HCT116 (cell line): Measurements from ENCODE around the gene RFWD3. TPM values are rescaled to one million over a fixed set of nuclear protein-coding genes. Genes with fewer than 3 reads are reported as not detected.

Source experiments
- ATAC-seq: fragments of 200-7000 bp; cut with Tn5 transposase; 2 replicates; pipeline ENCODE4 v1.9.1; 2020; ENCODE audit warnings: mild to moderate bottlenecking, moderate library complexity
- BruUV-seq: library from RNA; stranded (reverse); fragments of 400-500 nt; replicated peaks from 2 replicates; lab custom pipeline; 2021; lab: Mats Ljungman, UMichigan
- CTCF ChIA-PET: fragments of 300-600 bp; sonication (Branson Sonifier 250); formaldehyde crosslinking; loops from one replicate; lab custom pipeline; 2021; ENCODE audit warnings: antibody characterized with exemption; lab: Charles Lee
- POLR2A ChIA-PET: fragments of 300-600, 350-600 bp; sonication (Branson Sonifier 250); formaldehyde crosslinking; loops from one replicate; lab custom pipeline; 2021; ENCODE audit warnings: antibody characterized with exemption; lab: Charles Lee
- RAD21 ChIA-PET, 2 experiments: fragments of 300-600 bp; sonication (Branson Sonifier 250); formaldehyde crosslinking; loops; one replicate each; lab custom pipeline; 2023; ENCODE audit warnings: low total read pairs in 2 of 2; ENCODE audit not compliant: uncharacterized antibody in 2 of 2, unreplicated experiment in 2 of 2, low non-redundant PET in 1 of 2; lab: Charles Lee
- DNase-seq: peaks from one replicate; pipeline ENCODE4 v3.0.0-alpha.2; 2010; ENCODE audit warnings: low read depth, low spot score
- H2AFZ ChIP-seq: fragments of 200-600 bp; shearing (Covaris generic), sonication (generic); 2 replicates; pipeline ENCODE4 v1.6.1; 2017; ENCODE audit warnings: low read depth, mixed run types, mixed read lengths, antibody characterized with exemption, low read length; ENCODE audit not compliant: poor library complexity, severe bottlenecking
- H3K27ac ChIP-seq: 2 replicates; pipeline ENCODE4 v1.5.1; 2012; ENCODE audit warnings: low read depth, low read length
- H3K27me3 ChIP-seq: fragments of 200-600 bp; sonication (generic); 2 replicates; pipeline ENCODE4 v1.6.1; 2016; ENCODE audit warnings: mixed run types, low read length, mixed read lengths; ENCODE audit not compliant: insufficient read depth
- H3K36me3 ChIP-seq, 2 experiments: fragments of 200-500 bp in 1 of 2; fragments of 200-600 bp in 1 of 2; sonication (Bioruptor generic) in 1 of 2; sonication (generic) in 1 of 2; 2 replicates each; pipeline versions ENCODE4 v1.5.1 to v1.6.1; 2014 to 2016; ENCODE audit warnings: low read length in 2 of 2, inconsistent platforms in 1 of 2, mixed read lengths in 1 of 2, mixed run types in 1 of 2; ENCODE audit not compliant: insufficient read depth in 2 of 2, control insufficient read depth in 1 of 2
- H3K4me1 ChIP-seq, 2 experiments: fragments of 200-600 bp in 1 of 2; sonication (generic) in 1 of 2; 2 replicates each; pipeline versions ENCODE4 v1.5.1 to v1.6.1; 2012 to 2017; ENCODE audit warnings: low read length in 2 of 2, inconsistent platforms in 1 of 2, mild to moderate bottlenecking in 1 of 2, mixed read lengths in 1 of 2, mixed run types in 1 of 2, moderate library complexity in 1 of 2; ENCODE audit not compliant: insufficient read depth in 2 of 2, control insufficient read depth in 1 of 2
- H3K4me2 ChIP-seq: fragments of 200-600 bp; sonication (generic); 2 replicates; pipeline ENCODE4 v1.6.1; 2017; ENCODE audit warnings: mixed run types, low read length, mixed read lengths
- H3K4me3 ChIP-seq, 2 experiments: fragments of 200-600 bp in 1 of 2; sonication (generic) in 1 of 2; replicated peaks in 1 of 2; 2 replicates each; pipeline ENCODE4 v1.5.1; 2011 to 2016; ENCODE audit warnings: low read length in 2 of 2, control low read depth in 1 of 2, low read depth in 1 of 2, mild to moderate bottlenecking in 1 of 2, mixed read lengths in 1 of 2, mixed run types in 1 of 2
- H3K79me2 ChIP-seq: fragments of 200-600 bp; sonication (generic); 2 replicates; pipeline ENCODE4 v1.6.1; 2017; ENCODE audit warnings: mild to moderate bottlenecking, mixed run types, low read length, moderate library complexity, mixed read lengths; ENCODE audit not compliant: insufficient read depth
- H3K9ac ChIP-seq: fragments of 200-600 bp; sonication (generic); 2 replicates; pipeline ENCODE4 v1.6.1; 2016; ENCODE audit warnings: low read length, mixed read lengths
- H3K9me2 ChIP-seq: fragments of 200-600 bp; sonication (generic), shearing (Covaris generic); 2 replicates; pipeline ENCODE4 v1.6.1; 2017; ENCODE audit warnings: mixed run types, mild to moderate bottlenecking, moderate library complexity; ENCODE audit not compliant: insufficient read depth
- H3K9me3 ChIP-seq, 2 experiments: fragments of 200-500 bp in 1 of 2; fragments of 200-600 bp in 1 of 2; sonication (Bioruptor generic) in 1 of 2; sonication (generic) in 1 of 2; 2 replicates each; pipeline ENCODE4 v1.6.1; 2014 to 2017; ENCODE audit warnings: low read length in 2 of 2, mixed read lengths in 2 of 2, inconsistent platforms in 1 of 2, low read depth in 1 of 2, mild to moderate bottlenecking in 1 of 2, mixed run types in 1 of 2, moderate library complexity in 1 of 2; ENCODE audit not compliant: control insufficient read depth in 1 of 2, insufficient read depth in 1 of 2
- H4K20me1 ChIP-seq: fragments of 200-600 bp; sonication (generic), shearing (Covaris generic); 2 replicates; pipeline ENCODE4 v1.6.1; 2017; ENCODE audit warnings: mixed run types, mild to moderate bottlenecking, moderate library complexity; ENCODE audit not compliant: insufficient read depth
- CEBPB ChIP-seq: IDR thresholded peaks from 2 replicates; pipeline ENCODE4 v1.6.1; 2012; ENCODE audit warnings: low read depth
- EGR1 ChIP-seq: IDR thresholded peaks from 2 replicates; pipeline ENCODE4 v1.6.1; 2012; ENCODE audit warnings: low read depth
- ELF1 ChIP-seq: IDR thresholded peaks from 2 replicates; pipeline ENCODE4 v1.6.1; 2012; ENCODE audit warnings: low read depth, borderline replicate concordance
- EZH2phosphoT487 ChIP-seq: fragments of 200-600 bp; IDR thresholded peaks from 2 replicates; pipeline ENCODE4 v1.6.1; 2018; ENCODE audit warnings: antibody characterized with exemption, borderline replicate concordance
- POLR2A ChIP-seq: IDR thresholded peaks from 2 replicates; pipeline ENCODE4 v1.7.0; 2011; ENCODE audit warnings: borderline replicate concordance; ENCODE audit not compliant: insufficient read depth, insufficient read length; ENCODE audit errors: extremely low read depth
- POLR2AphosphoS5 ChIP-seq: IDR thresholded peaks from 2 replicates; pipeline ENCODE4 v1.6.1; 2011; ENCODE audit warnings: mild to moderate bottlenecking, low read depth, low read length, moderate library complexity
- RAD21 ChIP-seq: IDR thresholded peaks from 2 replicates; pipeline ENCODE4 v1.6.1; 2012; ENCODE audit warnings: low read depth, mild to moderate bottlenecking
- SIN3A ChIP-seq: IDR thresholded peaks from 2 replicates; pipeline ENCODE4 v1.6.1; 2012; ENCODE audit warnings: low read depth
- SP1 ChIP-seq: IDR thresholded peaks from 2 replicates; pipeline ENCODE4 v1.6.1; 2012; ENCODE audit warnings: low read depth
- YY1 ChIP-seq: IDR thresholded peaks from 2 replicates; pipeline ENCODE4 v1.6.1; 2011; ENCODE audit warnings: low read length, low read depth, moderate library complexity, mild to moderate bottlenecking; ENCODE audit not compliant: insufficient replicate concordance; ENCODE audit errors: extremely low read depth
- ZNF274 ChIP-seq: fragments of 200-500 bp; sonication (Bioruptor generic); IDR thresholded peaks from 2 replicates; pipeline ENCODE4 v1.6.1; 2014; ENCODE audit warnings: mild to moderate bottlenecking, low read depth, low read length, inconsistent platforms
- intact Hi-C: fragments of 100-400 bp; cut with micrococcal nuclease; formaldehyde crosslinking; loops from 2 replicates; pipeline ENCODE4 v1.10.0; 2022
- total RNA-seq: library from RNA; stranded (reverse); gene quantifications from one replicate; pipeline ENCODE4 v1.2.1, GENCODE V29; 2021; ENCODE audit not compliant: unreplicated experiment
- TF ChIP-seq, protein P1 (sequence below), 3 experiments: fragments of 200-600 bp in 1 of 3; sonication (generic) in 1 of 3; IDR thresholded peaks in 2 of 3; conservative IDR thresholded peaks in 1 of 3; 2 replicates each; pipeline ENCODE4 v1.5.1; 2012 to 2017; ENCODE audit warnings: low read depth in 2 of 3, low read length in 2 of 3, antibody characterized with exemption in 1 of 3, borderline replicate concordance in 1 of 3, control low read depth in 1 of 3, mild to moderate bottlenecking in 1 of 3, mixed read lengths in 1 of 3, mixed run types in 1 of 3, moderate library complexity in 1 of 3; ENCODE audit not compliant: insufficient read depth in 1 of 3
- TF ChIP-seq, protein P2 (sequence below): IDR thresholded peaks from 2 replicates; pipeline ENCODE4 v1.6.1; 2012
- TF ChIP-seq, protein P3 (sequence below): IDR thresholded peaks from 2 replicates; pipeline ENCODE4 v1.6.1; 2012; ENCODE audit warnings: low read depth

Gene RFWD3
- total RNA-seq, 1 experiment from 2014 or later: 83.6 TPM

DNA sequence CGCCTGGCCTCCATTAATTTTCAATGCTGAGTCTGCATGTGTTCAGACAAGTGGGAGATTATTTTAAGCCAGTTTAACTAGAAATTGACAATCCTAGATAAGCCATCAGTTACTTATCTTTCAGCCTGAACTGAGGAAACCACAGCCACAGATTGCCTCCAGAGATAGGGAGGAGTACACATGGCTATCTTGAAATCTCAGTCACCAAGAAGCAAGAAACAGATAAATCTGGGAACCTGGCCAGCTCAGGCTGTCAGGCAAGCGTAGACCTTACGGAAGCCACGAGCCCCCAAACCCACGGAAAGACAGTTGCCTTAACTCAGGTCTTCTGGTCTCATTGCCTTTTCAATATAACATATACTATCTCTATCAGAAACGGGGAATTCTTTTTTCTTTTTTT lies 57.7 kb downstream of the RFWD3 start:
- Histone ChIP-seq H3K4me1 (peaks cover 22 to 35% of the 10 kb centered on the region in 2 experiments), H3K4me2 (no peak overlapping the region), H2AFZ (no peak overlapping the region), H3K9ac (no peak overlapping the region), H3K9me3 (no peaks in the 10 kb centered on the region), H3K27me3 (no peaks in the 10 kb centered on the region), H3K36me3 (no peaks in the 10 kb centered on the region), H4K20me1 (0 out of 2 replicates have a peak, but pooled peaks cover 6% of the 10 kb centered on the region), H3K27ac (no peak overlapping the region), H3K4me3 (no peak overlapping the region), H3K79me2 (peaks cover 29% of the 10 kb centered on the region), H3K9me2 (no peaks in the 10 kb centered on the region)
- ChIA-PET RAD21 (no interaction called here), CTCF (no interaction called here), POLR2A (no interaction called here)
- no peak for DNase-seq
- intact Hi-C loops: loop anchor here (10.0 kb wide), 1 partner anchor 124 kb away; no protein-coding TSS in a partner anchor
- TF ChIP-seq SIN3A (no peak), YY1 (no peak), ZNF274 (no peak), ELF1 (no peak)
- TF ChIP-seq, protein P1, sequence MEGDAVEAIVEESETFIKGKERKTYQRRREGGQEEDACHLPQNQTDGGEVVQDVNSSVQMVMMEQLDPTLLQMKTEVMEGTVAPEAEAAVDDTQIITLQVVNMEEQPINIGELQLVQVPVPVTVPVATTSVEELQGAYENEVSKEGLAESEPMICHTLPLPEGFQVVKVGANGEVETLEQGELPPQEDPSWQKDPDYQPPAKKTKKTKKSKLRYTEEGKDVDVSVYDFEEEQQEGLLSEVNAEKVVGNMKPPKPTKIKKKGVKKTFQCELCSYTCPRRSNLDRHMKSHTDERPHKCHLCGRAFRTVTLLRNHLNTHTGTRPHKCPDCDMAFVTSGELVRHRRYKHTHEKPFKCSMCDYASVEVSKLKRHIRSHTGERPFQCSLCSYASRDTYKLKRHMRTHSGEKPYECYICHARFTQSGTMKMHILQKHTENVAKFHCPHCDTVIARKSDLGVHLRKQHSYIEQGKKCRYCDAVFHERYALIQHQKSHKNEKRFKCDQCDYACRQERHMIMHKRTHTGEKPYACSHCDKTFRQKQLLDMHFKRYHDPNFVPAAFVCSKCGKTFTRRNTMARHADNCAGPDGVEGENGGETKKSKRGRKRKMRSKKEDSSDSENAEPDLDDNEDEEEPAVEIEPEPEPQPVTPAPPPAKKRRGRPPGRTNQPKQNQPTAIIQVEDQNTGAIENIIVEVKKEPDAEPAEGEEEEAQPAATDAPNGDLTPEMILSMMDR (IDR thresholded peaks at IDR 0.05 in 2 of 3, conservative IDR thresholded peaks at IDR 0.05 in 1 of 3; ENCODE audit: borderline replicate concordance in 1 of 3, insufficient read depth in 1 of 3, low read depth in 2 of 3, low read length in 2 of 3): no peak
- no peak for ATAC-seq
- no TSS peak for BruUV-seq

DNA sequence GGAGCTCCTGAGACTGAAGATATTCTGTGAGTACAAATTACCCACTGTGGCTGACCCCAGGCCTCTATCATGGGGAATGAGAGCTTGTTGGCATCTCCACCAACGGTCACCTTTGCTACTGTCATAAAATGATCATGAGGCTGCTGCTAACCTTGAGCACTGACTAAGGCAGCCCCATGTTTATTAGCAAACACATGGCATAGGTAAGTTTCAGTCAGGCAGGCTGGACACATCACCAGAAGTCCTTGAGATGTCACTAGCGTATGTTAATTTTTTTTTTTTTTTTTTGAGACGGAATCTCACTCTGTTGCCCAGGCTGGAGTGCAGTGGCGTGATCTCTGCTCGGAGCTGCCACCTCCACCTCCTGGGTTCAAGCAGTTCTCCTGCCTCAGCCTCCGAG lies 58.3 kb downstream of the RFWD3 start:
- Histone ChIP-seq H3K4me3 (no peak overlapping the region), H3K36me3 (no peaks in the 10 kb centered on the region), H3K27ac (no peak overlapping the region), H3K4me1 (peaks cover 27 to 41% of the 10 kb centered on the region in 2 experiments), H4K20me1 (0 out of 2 replicates have a peak, but pooled peaks cover 6% of the 10 kb centered on the region), H3K9me2 (no peaks in the 10 kb centered on the region), H2AFZ (no peak overlapping the region), H3K4me2 (no peak overlapping the region), H3K9me3 (no peaks in the 10 kb centered on the region), H3K27me3 (no peaks in the 10 kb centered on the region), H3K79me2 (peaks cover 35% of the 10 kb centered on the region), H3K9ac (no peak overlapping the region)
- RAD21 ChIA-PET: no interaction called here
- BruUV-seq: no TSS peak
- CTCF ChIA-PET: no interaction called here
- intact Hi-C loops: loop anchor here (10.0 kb wide), 1 partner anchor 124 kb away; no protein-coding TSS in a partner anchor
- DNase-seq (no peak), ATAC-seq (no peak)
- POLR2A ChIA-PET: no interaction called here
- TF ChIP-seq, protein P2, sequence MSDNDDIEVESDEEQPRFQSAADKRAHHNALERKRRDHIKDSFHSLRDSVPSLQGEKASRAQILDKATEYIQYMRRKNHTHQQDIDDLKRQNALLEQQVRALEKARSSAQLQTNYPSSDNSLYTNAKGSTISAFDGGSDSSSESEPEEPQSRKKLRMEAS: no peak
- TF ChIP-seq SIN3A (no peak), CEBPB (no peak), POLR2A (no peak), EGR1 (no peak), RAD21 (no peak), POLR2AphosphoS5 (no peak), EZH2phosphoT487 (no peak), ZNF274 (no peak), SP1 (no peak)
- TF ChIP-seq, protein P3, sequence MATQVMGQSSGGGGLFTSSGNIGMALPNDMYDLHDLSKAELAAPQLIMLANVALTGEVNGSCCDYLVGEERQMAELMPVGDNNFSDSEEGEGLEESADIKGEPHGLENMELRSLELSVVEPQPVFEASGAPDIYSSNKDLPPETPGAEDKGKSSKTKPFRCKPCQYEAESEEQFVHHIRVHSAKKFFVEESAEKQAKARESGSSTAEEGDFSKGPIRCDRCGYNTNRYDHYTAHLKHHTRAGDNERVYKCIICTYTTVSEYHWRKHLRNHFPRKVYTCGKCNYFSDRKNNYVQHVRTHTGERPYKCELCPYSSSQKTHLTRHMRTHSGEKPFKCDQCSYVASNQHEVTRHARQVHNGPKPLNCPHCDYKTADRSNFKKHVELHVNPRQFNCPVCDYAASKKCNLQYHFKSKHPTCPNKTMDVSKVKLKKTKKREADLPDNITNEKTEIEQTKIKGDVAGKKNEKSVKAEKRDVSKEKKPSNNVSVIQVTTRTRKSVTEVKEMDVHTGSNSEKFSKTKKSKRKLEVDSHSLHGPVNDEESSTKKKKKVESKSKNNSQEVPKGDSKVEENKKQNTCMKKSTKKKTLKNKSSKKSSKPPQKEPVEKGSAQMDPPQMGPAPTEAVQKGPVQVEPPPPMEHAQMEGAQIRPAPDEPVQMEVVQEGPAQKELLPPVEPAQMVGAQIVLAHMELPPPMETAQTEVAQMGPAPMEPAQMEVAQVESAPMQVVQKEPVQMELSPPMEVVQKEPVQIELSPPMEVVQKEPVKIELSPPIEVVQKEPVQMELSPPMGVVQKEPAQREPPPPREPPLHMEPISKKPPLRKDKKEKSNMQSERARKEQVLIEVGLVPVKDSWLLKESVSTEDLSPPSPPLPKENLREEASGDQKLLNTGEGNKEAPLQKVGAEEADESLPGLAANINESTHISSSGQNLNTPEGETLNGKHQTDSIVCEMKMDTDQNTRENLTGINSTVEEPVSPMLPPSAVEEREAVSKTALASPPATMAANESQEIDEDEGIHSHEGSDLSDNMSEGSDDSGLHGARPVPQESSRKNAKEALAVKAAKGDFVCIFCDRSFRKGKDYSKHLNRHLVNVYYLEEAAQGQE: no peak
